MM.1S (cell line): ENCODE results near the gene AKR1E2.

ENCODE experiments used
- EZH2 ChIP-seq: fragments of 300-600 bp; sonication (generic); optimal IDR thresholded peaks from 2 replicates; pipeline ENCODE3; 2017; ENCODE audit warnings: low read depth, mild to moderate bottlenecking, antibody characterized with exemption, low read length, mixed read lengths
- EZH2phosphoT487 ChIP-seq: fragments of 300-600 bp; sonication (generic); IDR thresholded peaks from 2 replicates; pipeline ENCODE4 v1.6.1; 2018; ENCODE audit warnings: antibody characterized with exemption, low read length
- TF ChIP-seq, protein P1 (sequence below): fragments of 300-600 bp; sonication (generic); IDR thresholded peaks from 2 replicates; pipeline ENCODE4 v1.5.1; 2016; ENCODE audit warnings: antibody characterized with exemption, low read length, mixed read lengths

DNA sequence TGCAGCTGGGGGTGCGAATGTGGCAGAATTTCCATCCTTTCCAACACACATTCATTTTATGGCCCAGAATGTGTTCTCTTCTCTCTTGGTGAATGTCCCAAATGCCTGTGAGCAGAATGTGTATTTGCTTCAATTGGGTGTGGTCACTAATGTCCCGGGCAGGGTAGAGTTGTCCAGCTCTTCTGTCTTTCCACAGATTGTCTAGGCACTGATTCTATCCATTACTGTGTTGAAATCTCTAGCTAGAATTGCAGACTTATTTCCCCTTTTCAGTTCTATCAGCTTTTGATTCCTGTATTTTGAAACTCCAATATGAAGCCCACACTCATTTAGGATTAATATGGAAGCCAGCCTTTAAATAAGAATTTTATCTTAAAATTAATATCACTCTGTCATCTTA, 14.0 kb upstream of the AKR1E2 start:
- TF ChIP-seq, protein P1, sequence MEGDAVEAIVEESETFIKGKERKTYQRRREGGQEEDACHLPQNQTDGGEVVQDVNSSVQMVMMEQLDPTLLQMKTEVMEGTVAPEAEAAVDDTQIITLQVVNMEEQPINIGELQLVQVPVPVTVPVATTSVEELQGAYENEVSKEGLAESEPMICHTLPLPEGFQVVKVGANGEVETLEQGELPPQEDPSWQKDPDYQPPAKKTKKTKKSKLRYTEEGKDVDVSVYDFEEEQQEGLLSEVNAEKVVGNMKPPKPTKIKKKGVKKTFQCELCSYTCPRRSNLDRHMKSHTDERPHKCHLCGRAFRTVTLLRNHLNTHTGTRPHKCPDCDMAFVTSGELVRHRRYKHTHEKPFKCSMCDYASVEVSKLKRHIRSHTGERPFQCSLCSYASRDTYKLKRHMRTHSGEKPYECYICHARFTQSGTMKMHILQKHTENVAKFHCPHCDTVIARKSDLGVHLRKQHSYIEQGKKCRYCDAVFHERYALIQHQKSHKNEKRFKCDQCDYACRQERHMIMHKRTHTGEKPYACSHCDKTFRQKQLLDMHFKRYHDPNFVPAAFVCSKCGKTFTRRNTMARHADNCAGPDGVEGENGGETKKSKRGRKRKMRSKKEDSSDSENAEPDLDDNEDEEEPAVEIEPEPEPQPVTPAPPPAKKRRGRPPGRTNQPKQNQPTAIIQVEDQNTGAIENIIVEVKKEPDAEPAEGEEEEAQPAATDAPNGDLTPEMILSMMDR: no peak
- TF ChIP-seq EZH2 (no peak), EZH2phosphoT487 (no peak)
